ENCODE measurements around the gene LRRC42.

DNA sequence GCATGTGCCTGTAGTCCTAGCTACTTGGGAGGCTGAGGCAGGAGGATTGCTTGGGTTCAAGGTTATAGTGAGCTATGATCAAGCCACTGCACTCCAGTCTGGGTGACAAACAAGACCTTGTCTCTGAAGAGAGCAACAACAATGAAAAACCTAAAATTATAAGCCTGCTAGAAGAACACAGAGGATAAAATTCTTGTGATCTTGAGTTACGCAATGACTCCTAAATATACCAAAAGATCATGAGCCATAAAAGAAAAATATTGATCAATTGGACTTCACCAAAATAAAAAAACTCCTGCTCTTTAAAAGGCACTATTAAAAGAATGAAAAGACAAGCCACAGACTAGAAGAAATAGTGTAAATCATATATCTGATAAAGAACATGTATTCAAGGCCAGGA, 49.5 kb downstream of the LRRC42 start:
- TF ChIP-seq POLR2A (IDR thresholded peaks at IDR 0.05), result no peak
- TF ChIP-seq, protein P1, sequence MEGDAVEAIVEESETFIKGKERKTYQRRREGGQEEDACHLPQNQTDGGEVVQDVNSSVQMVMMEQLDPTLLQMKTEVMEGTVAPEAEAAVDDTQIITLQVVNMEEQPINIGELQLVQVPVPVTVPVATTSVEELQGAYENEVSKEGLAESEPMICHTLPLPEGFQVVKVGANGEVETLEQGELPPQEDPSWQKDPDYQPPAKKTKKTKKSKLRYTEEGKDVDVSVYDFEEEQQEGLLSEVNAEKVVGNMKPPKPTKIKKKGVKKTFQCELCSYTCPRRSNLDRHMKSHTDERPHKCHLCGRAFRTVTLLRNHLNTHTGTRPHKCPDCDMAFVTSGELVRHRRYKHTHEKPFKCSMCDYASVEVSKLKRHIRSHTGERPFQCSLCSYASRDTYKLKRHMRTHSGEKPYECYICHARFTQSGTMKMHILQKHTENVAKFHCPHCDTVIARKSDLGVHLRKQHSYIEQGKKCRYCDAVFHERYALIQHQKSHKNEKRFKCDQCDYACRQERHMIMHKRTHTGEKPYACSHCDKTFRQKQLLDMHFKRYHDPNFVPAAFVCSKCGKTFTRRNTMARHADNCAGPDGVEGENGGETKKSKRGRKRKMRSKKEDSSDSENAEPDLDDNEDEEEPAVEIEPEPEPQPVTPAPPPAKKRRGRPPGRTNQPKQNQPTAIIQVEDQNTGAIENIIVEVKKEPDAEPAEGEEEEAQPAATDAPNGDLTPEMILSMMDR (IDR thresholded peaks at IDR 0.05 in 4 of 5, conservative IDR thresholded peaks at IDR 0.05 in 1 of 5), result no peak
